ENCODE data around the gene ZNF841. TPM values are rescaled to one million over a fixed set of nuclear protein-coding genes. Genes with fewer than 3 reads are reported as not detected.
A peak's percentile ranks its signal among the peaks of the same experiment; 100 is the strongest.

Gene ZNF841
- 10 to 100 TPM; 25.4 to 34.3 (median 32.2) TPM for total RNA-seq
- total RNA-seq (2013) = 25.7 TPM
- 16.7 to 72.8 (median 42.3) reads per million in 29 experiments for total RNA-seq

DNA sequence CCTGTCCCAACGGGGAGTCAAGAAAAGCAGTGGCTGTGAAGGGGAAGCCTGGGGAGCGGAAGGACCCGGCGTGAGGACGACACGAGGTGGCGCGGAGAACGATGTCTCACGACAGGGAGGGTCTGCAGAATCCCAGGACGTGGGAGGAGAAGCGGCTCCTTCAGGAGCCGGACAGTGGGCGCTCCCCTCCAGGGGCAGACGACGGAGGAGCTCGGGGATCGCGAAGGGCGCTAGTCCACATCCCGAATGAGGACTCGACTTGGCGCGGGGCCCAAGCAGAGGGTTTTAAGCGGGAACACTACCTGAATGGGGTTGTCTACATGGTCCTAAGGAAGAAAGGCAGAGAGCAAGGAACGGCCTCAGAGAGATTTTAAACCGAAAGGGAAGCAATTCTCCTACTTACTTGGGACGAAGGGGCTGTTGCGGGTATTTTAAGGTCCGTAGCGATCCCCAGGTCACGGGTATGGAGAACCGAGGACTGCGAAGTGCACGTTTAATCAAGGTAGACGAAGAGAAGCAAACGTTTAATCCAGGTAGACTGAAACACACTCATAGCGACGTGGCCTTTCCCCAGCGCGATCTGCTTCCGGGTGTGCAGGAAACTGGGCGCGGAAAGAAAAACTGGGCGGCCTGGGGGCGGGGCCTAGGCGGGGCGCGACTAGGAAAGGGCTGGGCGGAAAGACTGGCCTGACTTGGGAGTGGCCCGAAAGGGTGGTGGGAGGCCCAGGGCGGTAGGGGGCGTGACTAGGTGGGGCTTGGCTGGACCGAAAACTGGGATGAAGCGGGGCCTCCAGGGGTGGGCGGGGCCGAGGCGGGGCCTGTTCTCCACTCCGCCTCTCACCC lies at the start of gene ZNF841:
Gene ZNF841, minus strand, starts transcription at position 594 of the 843 bp plus-strand sequence. CDS start 10,964 bp downstream, outside the sequence.
- Histone ChIP-seq H3K27ac (ENCODE audit: low read length) (peak within 1 kb of the TSS; percentile 78), H3K36me3 (ENCODE audit: control insufficient read depth in 2 of 2, extremely low read depth in 1 of 2, insufficient read depth in 1 of 2, low read length in 1 of 2) (peaks cover 0 to 17% of the 10 kb centered on the region in 2 donors), H3K9me3 (no peaks in the 10 kb centered on the region), H3K4me1 (ENCODE audit: control insufficient read depth in 1 of 2, extremely low read depth in 1 of 2, insufficient read depth in 2 of 2, low read length in 2 of 2) (peaks cover 2 to 20% of the 10 kb centered on the region in 2 experiments), H3K4me3 (ENCODE audit: control insufficient read depth in 1 of 2, extremely low read depth in 1 of 2, low read length in 1 of 2) (peak within 1 kb of the TSS; percentile 94 to 98), H3K27me3 (replicated peaks in 1 of 2; ENCODE audit: control insufficient read depth in 2 of 2, extremely low read depth in 1 of 2, insufficient read depth in 2 of 2, low read length in 1 of 2) (no peaks in the 10 kb centered on the region)
- peak within 1 kb of the TSS; percentile 94 to 100 (median 97) for H3K4me3 Mint-ChIP-seq
- H3K36me3 Mint-ChIP-seq = peaks cover 59% of the 10 kb centered on the region
- CTCF ChIA-PET = no interaction called here
- H3K27ac Mint-ChIP-seq = peak within 1 kb of the TSS; percentile 92 to 94
- peaks cover 24 to 47% (median 40%) of the 10 kb centered on the region in 3 donors for H3K4me1 Mint-ChIP-seq
- POLR2A ChIA-PET = interaction anchor here in 1 of 2 donors (0.6 kb wide), 1 partner anchor 573 kb away, joined by 3 read pairs; no protein-coding TSS in a partner anchor
- peaks cover 0 to 3% of the 10 kb centered on the region in 2 donors for H3K27me3 Mint-ChIP-seq
- peak; percentile 67 to 87 (median 78) for DNase-seq
- peak; percentile 94 to 98 (median 96) for ATAC-seq (replicated peaks in 1 of 4)
- H3K9me3 Mint-ChIP-seq = peaks cover 22 to 60% (median 23%) of the 10 kb centered on the region in 3 donors
- WGBS (ENCODE audit: insufficient coverage) = 4% methylated on average over 55 of the region's 59 CpGs

DNA sequence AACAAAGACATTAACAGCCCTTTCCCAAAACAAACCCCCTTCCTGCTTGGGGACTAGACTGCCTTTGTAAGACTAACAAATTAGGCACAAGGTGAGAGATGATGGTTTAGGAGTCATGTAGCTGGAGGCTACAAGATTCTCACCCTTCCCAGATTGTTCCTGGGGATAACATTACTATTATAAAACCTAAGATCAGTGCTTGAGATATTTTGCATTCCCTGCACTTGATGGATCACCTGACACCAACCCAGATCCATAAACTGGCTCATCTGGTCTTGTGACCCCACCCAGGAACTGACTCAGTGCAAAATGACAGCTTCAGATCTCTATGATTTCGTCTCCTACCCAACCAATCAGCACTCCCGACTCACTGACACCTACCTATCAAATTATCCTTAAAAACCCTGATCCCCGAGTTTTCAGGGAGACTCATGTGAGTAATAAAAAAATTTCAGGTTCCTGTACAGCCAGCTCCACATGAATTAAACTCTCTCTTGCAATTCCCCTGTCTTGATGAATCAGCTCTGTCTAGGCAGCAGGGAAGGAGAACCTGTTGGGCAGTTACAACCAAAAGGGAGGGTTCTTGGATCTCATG lies 46.5 kb upstream of the ZNF841 start:
- Mint-ChIP-seq H3K9me3 (peaks cover 6 to 25% (median 22%) of the 10 kb centered on the region in 3 donors), H3K4me1 (peaks cover 29 to 32% (median 29%) of the 10 kb centered on the region in 3 donors), H3K36me3 (peaks cover 20% of the 10 kb centered on the region), H3K27ac (no peak overlapping the region), H3K27me3 (no peaks in the 10 kb centered on the region), H3K4me3 (no peak overlapping the region)
- POLR2A ChIA-PET = no interaction called here
- no peak for ATAC-seq (replicated peaks in 1 of 4)
- CTCF ChIA-PET = interaction anchor here in 1 of 2 donors (2.1 kb wide), 1 partner anchor 47 kb away, joined by 4 read pairs; the partner anchor contains the start of gene PPP2R1A
- Histone ChIP-seq H3K27me3 (replicated peaks in 1 of 2; ENCODE audit: control insufficient read depth in 2 of 2, extremely low read depth in 1 of 2, insufficient read depth in 2 of 2, low read length in 1 of 2) (no peaks in the 10 kb centered on the region), H3K4me1 (ENCODE audit: control insufficient read depth in 1 of 2, extremely low read depth in 1 of 2, insufficient read depth in 2 of 2, low read length in 2 of 2) (peaks cover 3 to 20% of the 10 kb centered on the region in 2 experiments), H3K27ac (ENCODE audit: low read length) (no peak overlapping the region), H3K4me3 (ENCODE audit: control insufficient read depth in 1 of 2, extremely low read depth in 1 of 2, low read length in 1 of 2) (no peak overlapping the region), H3K36me3 (ENCODE audit: control insufficient read depth in 2 of 2, extremely low read depth in 1 of 2, insufficient read depth in 1 of 2, low read length in 1 of 2) (no peaks in the 10 kb centered on the region), H3K9me3 (peaks cover 2% of the 10 kb centered on the region)
- WGBS (ENCODE audit: insufficient coverage) = 43% methylated on average over 1 of the region's 3 CpGs
- DNase-seq = no peak

DNA sequence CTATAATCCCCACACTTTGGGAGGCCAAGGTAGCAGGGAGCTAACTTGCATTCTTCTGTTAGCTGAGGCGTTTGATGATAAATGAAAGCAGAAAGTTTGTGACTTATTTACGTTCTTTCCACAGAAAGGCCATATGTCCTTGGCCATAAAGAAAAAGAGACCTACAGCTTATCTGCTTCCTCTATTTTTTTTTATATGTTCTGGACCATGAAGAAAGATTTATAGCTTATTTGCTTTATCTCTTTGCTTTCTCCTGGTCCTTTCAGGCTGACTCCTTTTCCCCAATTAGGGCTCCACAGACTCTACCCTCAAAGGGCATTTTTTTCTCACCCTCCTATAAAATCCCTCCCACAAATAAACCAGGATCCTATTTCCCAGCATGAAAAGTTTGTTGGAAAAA lies 45.6 kb upstream of the ZNF841 start:
- Mint-ChIP-seq H3K9me3 (peaks cover 6 to 18% (median 18%) of the 10 kb centered on the region in 3 donors), H3K4me1 (peaks cover 32 to 35% (median 34%) of the 10 kb centered on the region in 3 donors), H3K36me3 (peaks cover 17% of the 10 kb centered on the region), H3K27me3 (no peaks in the 10 kb centered on the region), H3K27ac (peak overlapping the region; percentile 12 to 93), H3K4me3 (peak overlapping the region in 1 of 3 donors; percentile 9)
- H3K9me3 ChIP-seq = peaks cover 2% of the 10 kb centered on the region
- H3K27ac ChIP-seq (ENCODE audit: low read length) = no peak overlapping the region
- H3K36me3 ChIP-seq (ENCODE audit: control insufficient read depth in 2 of 2, extremely low read depth in 1 of 2, insufficient read depth in 1 of 2, low read length in 1 of 2) = no peaks in the 10 kb centered on the region
- no CpG with 5 or more reads among the region's 2 CpGs for WGBS (ENCODE audit: insufficient coverage)
- ChIA-PET CTCF (interaction anchor here (0.5 to 2.1 kb wide), 3 partner anchors 39 to 96 kb away, joined by 3 to 5 read pairs (median 4); partner anchors contain the start of gene PPP2R1A (in 1 of the 2)), POLR2A (interaction anchor here in 1 of 2 donors (0.6 kb wide), 1 partner anchor 96 kb away, joined by 3 read pairs; no protein-coding TSS in a partner anchor)
- H3K27me3 ChIP-seq (replicated peaks in 1 of 2; ENCODE audit: control insufficient read depth in 2 of 2, extremely low read depth in 1 of 2, insufficient read depth in 2 of 2, low read length in 1 of 2) = no peaks in the 10 kb centered on the region
- peaks cover 3 to 20% of the 10 kb centered on the region in 2 experiments for H3K4me1 ChIP-seq (ENCODE audit: control insufficient read depth in 1 of 2, extremely low read depth in 1 of 2, insufficient read depth in 2 of 2, low read length in 2 of 2)
- DNase-seq (no peak), ATAC-seq (replicated peaks in 1 of 4) (no peak)
- H3K4me3 ChIP-seq (ENCODE audit: control insufficient read depth in 1 of 2, extremely low read depth in 1 of 2, low read length in 1 of 2) = no peak overlapping the region

GRCh38 chr19:52140032-52140710 lies 44.6 kb upstream of the ZNF841 start:
- ChIA-PET CTCF (interaction anchor here in 1 of 2 donors (1.1 to 2.1 kb wide), 2 partner anchors 49 to 97 kb away, joined by 4 to 5 read pairs; partner anchors contain the start of gene PPP2R1A), POLR2A (interaction anchor here in 1 of 2 donors (0.7 kb wide), 1 partner anchor 49 kb away, joined by 4 read pairs; the partner anchor contains the start of gene PPP2R1A)
- ATAC-seq (replicated peaks in 1 of 4) = peak; percentile 96 to 100 (median 98)
- Histone ChIP-seq H3K27ac (ENCODE audit: low read length) (peak overlapping the region; percentile 53), H3K9me3 (peaks cover 2% of the 10 kb centered on the region), H3K36me3 (ENCODE audit: control insufficient read depth in 2 of 2, extremely low read depth in 1 of 2, insufficient read depth in 1 of 2, low read length in 1 of 2) (no peaks in the 10 kb centered on the region), H3K4me3 (ENCODE audit: control insufficient read depth in 1 of 2, extremely low read depth in 1 of 2, low read length in 1 of 2) (peak overlapping the region in 1 of 2 donors; percentile 71), H3K27me3 (replicated peaks in 1 of 2; ENCODE audit: control insufficient read depth in 2 of 2, extremely low read depth in 1 of 2, insufficient read depth in 2 of 2, low read length in 1 of 2) (no peaks in the 10 kb centered on the region), H3K4me1 (ENCODE audit: control insufficient read depth in 1 of 2, extremely low read depth in 1 of 2, insufficient read depth in 2 of 2, low read length in 2 of 2) (peaks cover 3 to 20% of the 10 kb centered on the region in 2 experiments)
- 23% methylated on average over 20 of the region's 22 CpGs for WGBS (ENCODE audit: insufficient coverage)
- Mint-ChIP-seq H3K9me3 (peaks cover 9 to 17% (median 17%) of the 10 kb centered on the region in 3 donors), H3K36me3 (peaks cover 18% of the 10 kb centered on the region), H3K4me1 (peaks cover 32 to 39% (median 35%) of the 10 kb centered on the region in 3 donors), H3K27me3 (no peaks in the 10 kb centered on the region), H3K4me3 (peak overlapping the region; percentile 94 to 98 (median 95)), H3K27ac (peak overlapping the region; percentile 92 to 93)
- peak in 13 of 35 experiments; percentile 0 to 98 (median 96) for DNase-seq

- Mint-ChIP-seq H3K4me3 (peak within 1 kb of the TSS; percentile 94 to 98 (median 95)), H3K27me3 (no peaks in the 10 kb centered on the region), H3K27ac (peak within 1 kb of the TSS; percentile 92 to 93), H3K9me3 (peaks cover 13 to 17% (median 15%) of the 10 kb centered on the region in 3 donors), H3K4me1 (peaks cover 35 to 43% (median 36%) of the 10 kb centered on the region in 3 donors), H3K36me3 (peaks cover 22% of the 10 kb centered on the region)
- peak within 1 kb of the TSS; percentile 78 for H3K27ac ChIP-seq (ENCODE audit: low read length)
- CTCF ChIA-PET = interaction anchor here in 1 of 2 donors (0.6 to 0.7 kb wide), 2 partner anchors 32 to 98 kb away, joined by 3 to 5 read pairs; partner anchors contain the start of gene ZNF836
- H3K36me3 ChIP-seq (ENCODE audit: control insufficient read depth in 2 of 2, extremely low read depth in 1 of 2, insufficient read depth in 1 of 2, low read length in 1 of 2) = peaks cover 0 to 6% of the 10 kb centered on the region in 2 donors
- H3K4me1 ChIP-seq (ENCODE audit: control insufficient read depth in 1 of 2, extremely low read depth in 1 of 2, insufficient read depth in 2 of 2, low read length in 2 of 2) = peaks cover 3 to 20% of the 10 kb centered on the region in 2 experiments
- H3K4me3 ChIP-seq (ENCODE audit: control insufficient read depth in 1 of 2, extremely low read depth in 1 of 2, low read length in 1 of 2) = peak within 1 kb of the TSS; percentile 71 to 98
- DNase-seq = peak; percentile 40 to 98 (median 94)
- POLR2A ChIA-PET = no interaction called here
- WGBS (ENCODE audit: insufficient coverage) = 0% methylated on average over 49 of the region's 49 CpGs
- no peaks in the 10 kb centered on the region for H3K9me3 ChIP-seq
- no peaks in the 10 kb centered on the region for H3K27me3 ChIP-seq (replicated peaks in 1 of 2; ENCODE audit: control insufficient read depth in 2 of 2, extremely low read depth in 1 of 2, insufficient read depth in 2 of 2, low read length in 1 of 2)
- peak; percentile 64 to 79 (median 70) for ATAC-seq (replicated peaks in 1 of 4)
These were observed 43.9 kb upstream of the ZNF841 start, which contains the start of gene ZNF616 for GRCh38 chr19:52139252-52140031. Gene ZNF616, minus strand, starts transcription at chr19:52139938. Its CDS starts 9,426 bp downstream, at chr19:52130512.
